Neural progenitor cell (in vitro differentiated cells): ENCODE data around the gene PMEL. TPM values are rescaled to one million over a fixed set of nuclear protein-coding genes. Genes with fewer than 3 reads are reported as not detected.
A peak's percentile ranks its signal among the peaks of the same experiment; 100 is the strongest.
"Not testable (repeated sequence)": the region's sequence is repeated elsewhere in the genome, so short reads cannot be mapped to it uniquely, and the experiment has no call there.

Experiments used
- DNase-seq: peaks from one replicate; pipeline ENCODE4 v3.0.0-alpha.2; 2016; ENCODE audit warnings: low spot score
- H2AFZ ChIP-seq: fragments of 200-600 bp; sonication (generic); replicated peaks from 2 replicates; pipeline ENCODE4 v1.6.1; 2016; ENCODE audit warnings: antibody characterized with exemption
- H3F3A ChIP-seq: fragments of 200-600 bp; sonication (generic); 2 replicates; pipeline ENCODE4 v1.6.1; 2016; ENCODE audit warnings: antibody characterized with exemption, low read depth
- H3K27ac ChIP-seq: fragments of 200-600 bp; sonication (generic); 2 replicates; pipeline ENCODE4 v1.5.1; 2016; ENCODE audit warnings: mild to moderate bottlenecking
- H3K27me3 ChIP-seq: fragments of 200-600 bp; sonication (generic); 2 replicates; pipeline ENCODE4 v1.6.1; 2016; ENCODE audit warnings: mild to moderate bottlenecking, moderate library complexity
- H3K36me3 ChIP-seq: fragments of 200-600 bp; sonication (generic); 2 replicates; pipeline ENCODE4 v1.5.1; 2016
- H3K4me1 ChIP-seq: fragments of 200-600 bp; sonication (generic); 2 replicates; pipeline ENCODE4 v1.6.1; 2016; ENCODE audit warnings: mixed run types
- H3K4me2 ChIP-seq: fragments of 200-600 bp; sonication (generic); 2 replicates; pipeline ENCODE4 v1.6.1; 2016
- H3K4me3 ChIP-seq: fragments of 200-600 bp; sonication (generic); 2 replicates; pipeline ENCODE4 v1.5.1; 2016
- H3K79me2 ChIP-seq: fragments of 200-600 bp; sonication (generic); 2 replicates; pipeline ENCODE4 v1.6.1; 2016; ENCODE audit warnings: low read depth
- H3K9ac ChIP-seq: fragments of 200-600 bp; sonication (generic); 2 replicates; pipeline ENCODE4 v1.6.1; 2016
- H3K9me3 ChIP-seq: fragments of 200-600 bp; sonication (generic); 2 replicates; pipeline ENCODE4 v1.5.1; 2016; ENCODE audit warnings: low read depth
- H4K20me1 ChIP-seq: fragments of 200-600 bp; sonication (generic); 2 replicates; pipeline ENCODE4 v1.6.1; 2016; ENCODE audit warnings: low read depth
- H3K27ac Mint-ChIP-seq: 3 replicates; pipeline ENCODE4 v1.8.0; 2021; ENCODE audit warnings: mixed read lengths
- H3K27me3 Mint-ChIP-seq: 2 replicates; pipeline ENCODE4 v1.8.0; 2022; ENCODE audit warnings: low read depth, mild to moderate bottlenecking, inconsistent platforms, moderate library complexity, mixed read lengths; ENCODE audit not compliant: insufficient read depth
- H3K36me3 Mint-ChIP-seq: 3 replicates; pipeline ENCODE4 v1.8.0; 2021; ENCODE audit warnings: mixed read lengths
- H3K4me1 Mint-ChIP-seq: 3 replicates; pipeline ENCODE4 v1.8.0; 2021; ENCODE audit warnings: mixed read lengths
- H3K4me3 Mint-ChIP-seq: 3 replicates; pipeline ENCODE4 v1.8.0; 2021; ENCODE audit warnings: mild to moderate bottlenecking, moderate library complexity, mixed read lengths
- H3K9me3 Mint-ChIP-seq: 3 replicates; pipeline ENCODE4 v1.8.0; 2020; ENCODE audit warnings: mixed read lengths
- EZH2 ChIP-seq: fragments of 200-600 bp; sonication (generic); IDR thresholded peaks from 2 replicates; pipeline ENCODE4 v1.6.1; 2017; ENCODE audit warnings: antibody characterized with exemption, mild to moderate bottlenecking, moderate library complexity
- EZH2phosphoT487 ChIP-seq: fragments of 200-600 bp; sonication (generic); IDR thresholded peaks from 2 replicates; pipeline ENCODE4 v1.6.1; 2017; ENCODE audit warnings: antibody characterized with exemption
- total RNA-seq: library from RNA; depleted of rRNA; stranded (reverse); fragments of >200 nt; gene quantifications from 2 replicates; pipeline ENCODE4 v1.2.3, GENCODE V29; 2015; ENCODE audit warnings: low replicate concordance
- TF ChIP-seq, protein P1 (sequence below): fragments of 200-600 bp; sonication (generic); IDR thresholded peaks from 2 replicates; pipeline ENCODE4 v1.5.1; 2017; ENCODE audit warnings: antibody characterized with exemption, mild to moderate bottlenecking

Gene PMEL
- total RNA-seq, 1 donor from 2014 or later = 207 TPM

DNA sequence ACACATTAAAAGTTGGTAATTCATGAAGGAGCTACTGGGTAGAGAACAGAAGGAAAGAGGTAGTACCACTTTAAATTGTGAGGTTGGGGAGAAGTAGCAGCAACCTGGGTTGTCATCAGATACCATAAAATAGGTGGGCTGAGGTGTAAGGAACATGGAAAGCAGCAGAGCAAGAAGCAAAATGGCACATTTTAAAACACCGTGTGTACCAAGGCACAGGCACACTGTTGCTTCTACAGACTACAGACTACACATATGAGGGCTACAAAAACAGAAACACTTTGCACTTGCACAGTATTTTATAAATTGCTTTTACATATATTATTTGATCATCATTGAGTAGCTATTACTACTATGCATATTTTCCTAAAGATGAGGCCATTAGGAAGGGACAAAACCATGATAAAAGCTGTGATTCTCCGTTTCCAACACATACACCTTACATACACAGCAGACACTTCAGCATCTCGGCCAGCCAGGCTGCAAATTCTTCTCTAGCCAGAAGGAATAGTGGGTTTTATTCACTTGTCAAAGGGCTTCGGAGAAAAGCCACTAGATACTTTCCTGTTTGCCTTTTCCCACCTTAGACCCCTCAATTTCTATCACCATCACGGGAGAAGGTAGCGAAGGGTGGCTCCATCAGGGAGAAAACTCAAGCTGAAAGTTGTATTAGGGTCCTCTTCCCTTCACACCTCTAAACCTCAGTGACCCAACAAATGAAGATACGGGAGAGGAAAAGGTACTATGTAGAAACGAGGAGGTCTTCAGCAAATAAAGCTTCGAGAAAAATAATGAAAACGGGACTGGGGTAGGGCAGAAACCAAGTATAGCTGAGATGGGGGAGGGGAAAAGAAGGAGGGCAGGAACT, 39.7 kb downstream of the PMEL start:
- Mint-ChIP-seq H3K4me1 (peaks cover 30% of the 10 kb centered on the region), H3K27me3 (peaks cover 2% of the 10 kb centered on the region), H3K9me3 (no peaks in the 10 kb centered on the region), H3K4me3 (peak overlapping the region; percentile 99), H3K36me3 (peaks cover 8% of the 10 kb centered on the region), H3K27ac (peak overlapping the region; percentile 74)
- Histone ChIP-seq H3K27me3 (peaks cover under 1% of the 10 kb centered on the region), H3K9ac (peak overlapping the region; percentile 86), H4K20me1 (peaks cover 54% of the 10 kb centered on the region), H3K9me3 (no peaks in the 10 kb centered on the region), H3K79me2 (peaks cover 69% of the 10 kb centered on the region), H2AFZ (peak overlapping the region; percentile 86), H3K4me1 (peaks cover 9% of the 10 kb centered on the region), H3K4me3 (peak overlapping the region; percentile 94), H3K36me3 (peaks cover 6% of the 10 kb centered on the region), H3F3A (peaks cover 64% of the 10 kb centered on the region), H3K27ac (peak overlapping the region; percentile 93), H3K4me2 (peak overlapping the region; percentile 97)
- no peak for DNase-seq
- TF ChIP-seq, protein P1, sequence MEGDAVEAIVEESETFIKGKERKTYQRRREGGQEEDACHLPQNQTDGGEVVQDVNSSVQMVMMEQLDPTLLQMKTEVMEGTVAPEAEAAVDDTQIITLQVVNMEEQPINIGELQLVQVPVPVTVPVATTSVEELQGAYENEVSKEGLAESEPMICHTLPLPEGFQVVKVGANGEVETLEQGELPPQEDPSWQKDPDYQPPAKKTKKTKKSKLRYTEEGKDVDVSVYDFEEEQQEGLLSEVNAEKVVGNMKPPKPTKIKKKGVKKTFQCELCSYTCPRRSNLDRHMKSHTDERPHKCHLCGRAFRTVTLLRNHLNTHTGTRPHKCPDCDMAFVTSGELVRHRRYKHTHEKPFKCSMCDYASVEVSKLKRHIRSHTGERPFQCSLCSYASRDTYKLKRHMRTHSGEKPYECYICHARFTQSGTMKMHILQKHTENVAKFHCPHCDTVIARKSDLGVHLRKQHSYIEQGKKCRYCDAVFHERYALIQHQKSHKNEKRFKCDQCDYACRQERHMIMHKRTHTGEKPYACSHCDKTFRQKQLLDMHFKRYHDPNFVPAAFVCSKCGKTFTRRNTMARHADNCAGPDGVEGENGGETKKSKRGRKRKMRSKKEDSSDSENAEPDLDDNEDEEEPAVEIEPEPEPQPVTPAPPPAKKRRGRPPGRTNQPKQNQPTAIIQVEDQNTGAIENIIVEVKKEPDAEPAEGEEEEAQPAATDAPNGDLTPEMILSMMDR = no peak

DNA sequence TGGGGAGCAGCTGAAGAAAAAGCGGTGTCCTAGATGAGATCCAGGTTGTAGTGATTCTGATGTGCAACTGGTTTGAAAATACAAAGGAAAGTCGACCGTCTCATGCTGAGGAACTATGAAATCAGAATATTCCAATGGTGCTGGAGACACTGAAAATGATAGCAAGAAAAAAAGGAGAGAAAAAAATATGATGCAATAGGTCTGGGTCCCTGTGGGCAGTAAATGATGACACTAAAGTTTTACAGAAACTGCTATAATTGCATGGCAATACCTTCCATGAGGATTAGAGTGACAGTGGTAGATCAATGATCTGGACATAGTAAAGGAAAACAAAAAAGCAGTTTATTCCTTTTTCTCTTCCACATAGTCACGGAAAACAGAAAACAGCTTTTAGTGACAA, 40.5 kb downstream of the PMEL start:
- peak overlapping the region; percentile 94 for H3K4me3 ChIP-seq

DNA sequence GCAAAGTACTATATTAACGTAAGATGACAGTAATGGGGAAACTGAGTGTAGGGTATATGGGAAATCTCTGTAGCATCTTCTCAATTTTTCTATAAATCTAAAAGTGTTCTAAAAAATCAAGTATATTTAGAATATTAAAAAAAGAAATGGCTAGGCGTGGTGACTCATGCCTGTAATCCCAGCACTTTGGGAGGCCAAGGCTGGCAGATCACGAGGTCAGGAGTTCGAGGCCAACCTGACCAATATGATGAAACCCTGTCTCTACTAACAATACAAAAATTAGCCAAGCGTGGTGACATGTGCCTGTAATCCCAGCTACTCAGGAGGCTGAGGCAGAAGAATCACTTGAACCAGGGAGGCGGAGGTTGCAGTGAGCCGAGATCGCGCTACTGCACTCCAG, 42.2 kb downstream of the PMEL start:
- Histone ChIP-seq H4K20me1 (peaks cover 71% of the 10 kb centered on the region), H3F3A (peaks cover 54% of the 10 kb centered on the region), H3K79me2 (peaks cover 88% of the 10 kb centered on the region)
- not testable (repeated sequence) for H3K4me3 ChIP-seq, DNase-seq, H3K36me3 Mint-ChIP-seq, H3K9me3 Mint-ChIP-seq, H3K9me3 ChIP-seq, H3K27ac Mint-ChIP-seq, H3K27ac ChIP-seq, H2AFZ ChIP-seq, H3K4me3 Mint-ChIP-seq, H3K27me3 ChIP-seq, H3K9ac ChIP-seq, H3K4me2 ChIP-seq, H3K4me1 ChIP-seq, H3K36me3 ChIP-seq, H3K27me3 Mint-ChIP-seq
- peaks cover 19% of the 10 kb centered on the region for H3K4me1 Mint-ChIP-seq

More for the DNA sequence above, 40.5 kb downstream of the PMEL start:
- Histone ChIP-seq H3K9me3 (no peaks in the 10 kb centered on the region), H3K4me1 (peaks cover 9% of the 10 kb centered on the region), H3K27me3 (no peaks in the 10 kb centered on the region), H3K4me2 (peak overlapping the region; percentile 97), H3F3A (peaks cover 64% of the 10 kb centered on the region), H2AFZ (no peak overlapping the region), H4K20me1 (peaks cover 62% of the 10 kb centered on the region), H3K9ac (peak overlapping the region; percentile 86), H3K79me2 (peaks cover 76% of the 10 kb centered on the region), H3K36me3 (peaks cover 6% of the 10 kb centered on the region), H3K27ac (no peak overlapping the region)
- Mint-ChIP-seq H3K4me3 (peak overlapping the region; percentile 99), H3K27ac (no peak overlapping the region), H3K27me3 (no peaks in the 10 kb centered on the region), H3K9me3 (no peaks in the 10 kb centered on the region), H3K36me3 (peaks cover 8% of the 10 kb centered on the region), H3K4me1 (peaks cover 23% of the 10 kb centered on the region)
- TF ChIP-seq EZH2phosphoT487 (no peak), EZH2 (no peak)
- TF ChIP-seq, protein P1 = no peak
- DNase-seq = no peak

DNA sequence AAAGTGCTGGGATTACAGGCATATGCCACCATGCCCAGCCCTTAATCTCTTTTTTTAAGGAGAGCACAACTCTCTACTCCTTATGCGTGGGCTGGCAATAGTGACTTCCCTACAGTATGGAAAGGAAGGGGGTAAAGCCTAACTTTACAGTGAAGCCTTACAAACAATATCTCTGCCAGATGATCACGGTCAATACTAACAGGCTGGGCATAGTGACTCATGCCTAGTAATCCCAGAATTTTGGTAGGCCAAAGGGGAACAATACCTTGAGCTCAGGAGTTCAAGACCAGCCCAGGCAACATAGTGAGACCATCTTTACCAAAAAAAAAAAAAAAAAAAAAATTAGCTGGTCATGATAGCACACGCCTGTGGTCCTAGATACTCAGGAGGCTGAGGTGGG, 43.7 kb downstream of the PMEL start:
- no peaks in the 10 kb centered on the region for H3K27me3 ChIP-seq
- H3K9ac ChIP-seq = no peak overlapping the region
- Mint-ChIP-seq H3K27me3 (no peaks in the 10 kb centered on the region), H3K4me3 (no peak overlapping the region), H3K9me3 (no peaks in the 10 kb centered on the region), H3K36me3 (peaks cover 12% of the 10 kb centered on the region), H3K4me1 (peaks cover 19% of the 10 kb centered on the region), H3K27ac (no peak overlapping the region)
- peaks cover 9% of the 10 kb centered on the region for H3K4me1 ChIP-seq
- TF ChIP-seq EZH2phosphoT487 = no peak
- TF ChIP-seq, protein P1 = no peak
- TF ChIP-seq EZH2 = no peak
- peaks cover 99% of the 10 kb centered on the region for H3K79me2 ChIP-seq
- no peak overlapping the region for H3K27ac ChIP-seq
- H3K9me3 ChIP-seq = no peaks in the 10 kb centered on the region
- H3K4me2 ChIP-seq = no peak overlapping the region
- no peak overlapping the region for H2AFZ ChIP-seq
- peaks cover 39% of the 10 kb centered on the region for H3F3A ChIP-seq
- H3K36me3 ChIP-seq = peaks cover 6% of the 10 kb centered on the region
- H3K4me3 ChIP-seq = no peak overlapping the region
- no peak for DNase-seq
- H4K20me1 ChIP-seq = peaks cover 75% of the 10 kb centered on the region

DNA sequence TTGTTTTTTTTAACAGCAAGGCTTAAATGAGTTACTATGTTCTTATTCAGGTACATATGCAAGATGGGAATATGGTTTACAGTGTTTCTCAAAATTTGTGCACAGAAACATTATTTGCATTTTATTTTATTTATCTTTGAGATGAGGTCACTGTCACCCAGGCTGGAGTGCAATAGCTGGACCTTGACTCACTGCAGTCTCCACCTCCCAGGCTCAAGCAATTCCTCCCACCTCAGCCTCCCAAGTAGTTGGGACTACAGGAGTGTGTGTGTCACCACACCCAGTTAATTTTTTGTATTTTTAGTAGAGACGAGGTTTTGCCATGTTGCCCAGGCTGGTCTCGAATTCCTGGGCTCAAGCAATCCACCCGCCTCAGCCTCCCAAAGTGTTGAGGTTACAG, 46.8 kb downstream of the PMEL start:
- not testable (repeated sequence) for H3K36me3 ChIP-seq

More for the DNA sequence above, 46.8 kb downstream of the PMEL start:
- not testable (repeated sequence) for H3K27ac ChIP-seq, H3K27me3 ChIP-seq, H3K4me3 Mint-ChIP-seq, DNase-seq, H2AFZ ChIP-seq, H3K27ac Mint-ChIP-seq, H3K4me1 ChIP-seq, H3K9me3 Mint-ChIP-seq, H3K9me3 ChIP-seq, H3K4me1 Mint-ChIP-seq, H3K4me2 ChIP-seq, H3K4me3 ChIP-seq, H3K9ac ChIP-seq, H3K27me3 Mint-ChIP-seq
- peaks cover 17% of the 10 kb centered on the region for H3F3A ChIP-seq
- H3K36me3 Mint-ChIP-seq = peaks cover 18% of the 10 kb centered on the region
- peaks cover 74% of the 10 kb centered on the region for H4K20me1 ChIP-seq
- peaks cover 100% of the 10 kb centered on the region for H3K79me2 ChIP-seq
